Heart left ventricle (tissue), 16 donors: ENCODE measurements around the gene C4B. TPM values are rescaled to one million over a fixed set of nuclear protein-coding genes. Genes with fewer than 3 reads are reported as not detected.

Experiments
- ATAC-seq, 4 donors: fragments of 200-7000 bp; cut with Tn5 transposase; one replicate each; pipeline ENCODE4 v1.9.1; 2020 to 2022; ENCODE audit warnings: moderate library complexity in 4 of 4, mild to moderate bottlenecking in 3 of 4, moderate number of reproducible peaks in 1 of 4
- DNase-seq, 5 donors: peaks; one replicate each; pipeline ENCODE4 v3.0.0-alpha.2; 2020
- H3K27ac ChIP-seq, 12 donors: fragments of 200-600 bp; sonication (generic) in 4 of 12; one replicate each; pipeline versions ENCODE4 v1.5.0 to v1.8.0; 2016 to 2022; ENCODE audit warnings: mild to moderate bottlenecking in 2 of 12
- H3K27me3 ChIP-seq, 9 donors: fragments of 200-600 bp; sonication (generic) in 2 of 9; one replicate each; pipeline versions ENCODE4 v1.5.1 to v1.8.0; 2016 to 2022; ENCODE audit warnings: mild to moderate bottlenecking in 3 of 9
- H3K36me3 ChIP-seq, 9 donors: fragments of 200-600 bp; sonication (generic) in 2 of 9; one replicate each; pipeline versions ENCODE4 v1.5.0 to v1.8.0; 2018 to 2022; ENCODE audit warnings: mild to moderate bottlenecking in 2 of 9
- H3K4me1 ChIP-seq, 12 donors: fragments of 200-600 bp; sonication (generic) in 4 of 12; one replicate each; pipeline versions ENCODE4 v1.5.0 to v1.8.0; 2016 to 2022; ENCODE audit warnings: mild to moderate bottlenecking in 3 of 12
- H3K4me3 ChIP-seq, 12 donors: fragments of 200-600 bp; sonication (generic) in 4 of 12; one replicate each; pipeline versions ENCODE4 v1.5.0 to v1.8.0; 2017 to 2022; ENCODE audit warnings: mild to moderate bottlenecking in 9 of 12, moderate library complexity in 4 of 12
- H3K9me3 ChIP-seq, 12 donors: fragments of 200-600 bp; sonication (generic) in 4 of 12; one replicate each; pipeline versions ENCODE4 v1.5.0 to v1.8.0; 2016 to 2022; ENCODE audit warnings: mild to moderate bottlenecking in 1 of 12
- POLR2A ChIP-seq, 2 donors: fragments of 450-650 bp; IDR thresholded peaks; one replicate each; pipeline ENCODE4 v1.6.1; 2017; ENCODE audit warnings: antibody characterized with exemption in 2 of 2, mild to moderate bottlenecking in 2 of 2, moderate library complexity in 2 of 2
- WGBS, 4 donors: extraction: QIAGEN DNeasy Blood & Tissue Kit in 2 of 4; methylation state at CpG; one replicate each; pipeline versions ENCODE4 v1.1.5 to v1.1.7; 2013 to 2018; 5-methylcytosine and 5-hydroxymethylcytosine counted together
- intact Hi-C, 10 donors: fragments of 100-400 bp; cut with DNase I; formaldehyde crosslinking; loops; one replicate each; pipeline versions ENCODE4 v1.11.1 to v1.14.2; 2022
- polyA plus RNA-seq, 2 donors: library from polyadenylated mRNA; stranded (reverse); fragments of 200-250 nt; gene quantifications; one replicate each; pipeline ENCODE4 v1.2.3, GENCODE V29; 2013
- total RNA-seq, 9 donors: library from RNA; depleted of rRNA in 2 of 9; stranded (reverse); fragments of >200 nt in 2 of 9; fragmentation: NEBNext Ultra II Directional in 3 of 9; extraction: Animal tissue kit (Norgen Biotek cat#: 25700) in 3 of 9; gene quantifications; one replicate each; pipeline versions ENCODE4 v1.1.0 to v1.2.4, GENCODE V29; 2016 to 2023
- TF ChIP-seq, protein P1 (sequence below), 12 donors: fragments of 200-600 bp; sonication (generic) in 4 of 12; IDR thresholded peaks; one replicate each; pipeline versions ENCODE4 v1.5.0 to v1.8.0; 2018 to 2022; ENCODE audit warnings: antibody characterized with exemption in 12 of 12, mild to moderate bottlenecking in 5 of 12
- donor health status: ischemic (EF 13 %, LVEDD 7.1; RV severe dilation, severe dysfunction).
- donor health status: healthy with polysubstance abuse.
- donor health status: DM: no; HTN: yes; CAD: no.
- donor health status: DM: no; HTN: no; CAD: no.
- donor health status: ischemic (EF 25% LVEDD 6.9; RV normal size, moderate dysfunction).
- donor health status: ischemic (EF 25% LVEDD 5.7; RV mildly dilated, moderate dysfunction).
- donor health status: healthy.
- donor health status: DM: yes; HTN: yes; CAD: no.
- donor health status: ischemic (EF 35%, LVEDD 5.7; RV mildly dilated, moderate dysfunction).
- donor health status: nonischemic (EF 11% LVEDD 7.7; RV severe dilation, severe dysfunction).
- donor health status: DM: yes; HTN: yes; CAD: no.
- donor health status: PGD.
- donor health status: ischemic (EF 29% LVEDD 5.4; RV normal size, mild dysfunction).
- donor health status: nonischemic (EF 23%, LVEDD 6.1; RV moderate dilation, normal function).

C4B gene
- total and polyA plus RNA-seq, 11 donors = 30.8 to 307 (median 73.9) TPM

- Histone ChIP-seq H3K9me3 (no peaks in the 10 kb centered on the region), H3K36me3 (peaks cover 0 to 98% (median 41%) of the 10 kb centered on the region in 9 donors), H3K4me1 (peaks cover 0 to 36% (median 0%) of the 10 kb centered on the region in 12 donors), H3K4me3 (no peak overlapping the region), H3K27ac (peak overlapping the region in 1 of 12 donors; percentile 10), H3K27me3 (no peaks in the 10 kb centered on the region)
- TF ChIP-seq, protein P1, sequence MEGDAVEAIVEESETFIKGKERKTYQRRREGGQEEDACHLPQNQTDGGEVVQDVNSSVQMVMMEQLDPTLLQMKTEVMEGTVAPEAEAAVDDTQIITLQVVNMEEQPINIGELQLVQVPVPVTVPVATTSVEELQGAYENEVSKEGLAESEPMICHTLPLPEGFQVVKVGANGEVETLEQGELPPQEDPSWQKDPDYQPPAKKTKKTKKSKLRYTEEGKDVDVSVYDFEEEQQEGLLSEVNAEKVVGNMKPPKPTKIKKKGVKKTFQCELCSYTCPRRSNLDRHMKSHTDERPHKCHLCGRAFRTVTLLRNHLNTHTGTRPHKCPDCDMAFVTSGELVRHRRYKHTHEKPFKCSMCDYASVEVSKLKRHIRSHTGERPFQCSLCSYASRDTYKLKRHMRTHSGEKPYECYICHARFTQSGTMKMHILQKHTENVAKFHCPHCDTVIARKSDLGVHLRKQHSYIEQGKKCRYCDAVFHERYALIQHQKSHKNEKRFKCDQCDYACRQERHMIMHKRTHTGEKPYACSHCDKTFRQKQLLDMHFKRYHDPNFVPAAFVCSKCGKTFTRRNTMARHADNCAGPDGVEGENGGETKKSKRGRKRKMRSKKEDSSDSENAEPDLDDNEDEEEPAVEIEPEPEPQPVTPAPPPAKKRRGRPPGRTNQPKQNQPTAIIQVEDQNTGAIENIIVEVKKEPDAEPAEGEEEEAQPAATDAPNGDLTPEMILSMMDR (IDR thresholded peaks at IDR 0.05) = no peak
- no peak for TF ChIP-seq POLR2A (IDR thresholded peaks at IDR 0.05)
- intact Hi-C loops = no loop called here
- 91 to 97% (median 93%) methylated on average over 10 of the region's 10 CpGs for WGBS, 4 donors
- no peak for DNase-seq
- no peak for ATAC-seq
These were observed 59.0 kb downstream of the C4B start for GRCh38 chr6:32073613-32074012.

- H3K4me3 ChIP-seq = no peak overlapping the region
- H3K36me3 ChIP-seq = peaks cover 0 to 95% (median 44%) of the 10 kb centered on the region in 9 donors
- H3K27me3 ChIP-seq = no peaks in the 10 kb centered on the region
- TF ChIP-seq, protein P1 (IDR thresholded peaks at IDR 0.05) = no peak
- no peak for TF ChIP-seq POLR2A (IDR thresholded peaks at IDR 0.05)
- H3K27ac ChIP-seq = peak overlapping the region in 1 of 12 donors; percentile 66
- H3K4me1 ChIP-seq = peaks cover 0 to 36% (median 0%) of the 10 kb centered on the region in 12 donors
- WGBS, 4 donors = 75 to 84% (median 77%) methylated on average over 8 of the region's 8 CpGs
- ATAC-seq (no peak), DNase-seq (peak in 1 of 5 donors; percentile 6)
- intact Hi-C loops = no loop called here
- H3K9me3 ChIP-seq = no peaks in the 10 kb centered on the region
These were observed 60.5 kb downstream of the C4B start for GRCh38 chr6:32074996-32075532.

- Histone ChIP-seq H3K36me3 (peaks cover 0 to 95% (median 45%) of the 10 kb centered on the region in 9 donors), H3K4me3 (no peak overlapping the region), H3K9me3 (no peaks in the 10 kb centered on the region), H3K4me1 (peaks cover 0 to 35% (median 0%) of the 10 kb centered on the region in 12 donors), H3K27ac (peak overlapping the region in 2 of 12 donors; percentile 37 to 66), H3K27me3 (no peaks in the 10 kb centered on the region)
- WGBS, 4 donors = 76 to 83% (median 79%) methylated on average over 3 of the region's 3 CpGs
- TF ChIP-seq, protein P1 (IDR thresholded peaks at IDR 0.05) = no peak
- no peak for TF ChIP-seq POLR2A (IDR thresholded peaks at IDR 0.05)
- DNase-seq (no peak), ATAC-seq (no peak)
- intact Hi-C loops = no loop called here
These were observed 61.2 kb downstream of the C4B start for GRCh38 chr6:32075781-32076180.

- Histone ChIP-seq H3K27me3 (no peaks in the 10 kb centered on the region), H3K27ac (peak overlapping the region in 6 of 12 donors; percentile 12 to 66 (median 43)), H3K4me3 (no peak overlapping the region), H3K36me3 (peaks cover 0 to 97% (median 46%) of the 10 kb centered on the region in 9 donors), H3K4me1 (peaks cover 0 to 35% (median 2%) of the 10 kb centered on the region in 12 donors), H3K9me3 (no peaks in the 10 kb centered on the region)
- ATAC-seq (peak in 2 of 4 donors; percentile 28 to 51), DNase-seq (peak in 1 of 5 donors; percentile 66)
- 53 to 64% (median 60%) methylated on average over 12 of the region's 12 CpGs for WGBS, 4 donors
- TF ChIP-seq POLR2A (IDR thresholded peaks at IDR 0.05) = no peak
- TF ChIP-seq, protein P1 (IDR thresholded peaks at IDR 0.05) = no peak
- intact Hi-C loops = no loop called here
These were observed 61.8 kb downstream of the C4B start for GRCh38 chr6:32076321-32076809.
